Mesendoderm (in vitro differentiated cells): ENCODE measurements around the gene PLEKHG3.

ENCODE experiments used
- DNase-seq: peaks from one replicate; pipeline ENCODE4 v3.0.0; 2013
- H2AK5ac ChIP-seq: 2 replicates; pipeline ENCODE4 v1.6.1; 2013; ENCODE audit warnings: low read length, inconsistent platforms
- H2BK120ac ChIP-seq: 2 replicates; pipeline ENCODE4 v1.6.1; 2013; ENCODE audit warnings: low read depth, mild to moderate bottlenecking, low read length, moderate library complexity, mixed read lengths
- H2BK15ac ChIP-seq: replicated peaks from 2 replicates; pipeline ENCODE4 v1.6.1; 2013; ENCODE audit warnings: low read depth, mild to moderate bottlenecking, moderate library complexity
- H2BK5ac ChIP-seq: 2 replicates; pipeline ENCODE4 v1.6.1; 2013; ENCODE audit warnings: low read length, inconsistent platforms
- H3K18ac ChIP-seq: 2 replicates; pipeline ENCODE4 v1.6.1; 2013; ENCODE audit warnings: mild to moderate bottlenecking, low read length, mixed read lengths
- H3K23ac ChIP-seq: one replicate; pipeline ENCODE4 v1.6.1; 2013; ENCODE audit warnings: low read length
- H3K27ac ChIP-seq: 2 replicates; pipeline ENCODE4 v1.5.1; 2013; ENCODE audit warnings: low read depth, mild to moderate bottlenecking, inconsistent platforms, low read length, moderate library complexity
- H3K27me3 ChIP-seq: 2 replicates; pipeline ENCODE4 v1.6.1; 2013; ENCODE audit warnings: low read length, control low read depth, mild to moderate bottlenecking, inconsistent platforms; ENCODE audit not compliant: insufficient read depth, poor library complexity
- H3K36me3 ChIP-seq: 2 replicates; pipeline ENCODE4 v1.6.1; 2013; ENCODE audit warnings: low read length, inconsistent platforms; ENCODE audit not compliant: control insufficient read depth, insufficient read depth
- H3K4ac ChIP-seq: one replicate; pipeline ENCODE4 v1.6.1; 2013; ENCODE audit warnings: low read depth, mild to moderate bottlenecking, low read length, moderate library complexity
- H3K4me1 ChIP-seq: 2 replicates; pipeline ENCODE4 v1.6.1; 2013; ENCODE audit warnings: low read depth, low read length, inconsistent platforms; ENCODE audit not compliant: control insufficient read depth
- H3K4me2 ChIP-seq: 2 replicates; pipeline ENCODE4 v1.6.1; 2013; ENCODE audit warnings: low read length
- H3K4me3 ChIP-seq: 2 replicates; pipeline ENCODE4 v1.5.1; 2013; ENCODE audit warnings: mild to moderate bottlenecking, low read length
- H3K56ac ChIP-seq: one replicate; pipeline ENCODE4 v1.6.1; 2013; ENCODE audit warnings: low read length
- H3K79me1 ChIP-seq: 2 replicates; pipeline ENCODE4 v1.6.1; 2013; ENCODE audit warnings: low read length, inconsistent platforms
- H3K79me2 ChIP-seq: 2 replicates; pipeline ENCODE4 v1.6.1; 2013; ENCODE audit warnings: mild to moderate bottlenecking, low read length; ENCODE audit not compliant: control insufficient read depth, insufficient read depth
- H3K9ac ChIP-seq: 2 replicates; pipeline ENCODE4 v1.6.1; 2013; ENCODE audit warnings: low read length, inconsistent platforms
- H4K5ac ChIP-seq: one replicate; pipeline ENCODE4 v1.6.1; 2013; ENCODE audit warnings: low read length
- H4K8ac ChIP-seq: one replicate; pipeline ENCODE4 v1.6.1; 2013; ENCODE audit warnings: low read depth, mild to moderate bottlenecking, control low read depth, low read length, moderate library complexity
- WGBS: extraction: QIAGEN DNeasy Blood & Tissue Kit; methylation state at CpG from one replicate; pipeline ENCODE4 v1.1.7; 2013; ENCODE audit warnings: low lambda C conversion rate, missing lambda C conversion rate; ENCODE audit not compliant: insufficient coverage; ENCODE audit errors: extremely low coverage; 5-methylcytosine and 5-hydroxymethylcytosine counted together

PLEKHG3 gene

GRCh38 chr14:64715628-64716412 lies 11.6 kb downstream of the PLEKHG3 start:
- peak overlapping the region; percentile 88 for H3K18ac ChIP-seq
- no CpG with 5 or more reads among the region's 22 CpGs for WGBS
- no peak overlapping the region for H4K8ac ChIP-seq
- peak overlapping the region; percentile 86 for H3K27ac ChIP-seq
- no peaks in the 10 kb centered on the region for H3K36me3 ChIP-seq
- peaks cover 46% of the 10 kb centered on the region for H3K79me2 ChIP-seq
- peak overlapping the region; percentile 78 for H2BK120ac ChIP-seq
- H3K4me1 ChIP-seq = peaks cover 46% of the 10 kb centered on the region
- DNase-seq = peak; percentile 80
- H3K9ac ChIP-seq = peak overlapping the region; percentile 51
- peak overlapping the region; percentile 54 for H2BK5ac ChIP-seq
- no peaks in the 10 kb centered on the region for H3K27me3 ChIP-seq
- H3K4me2 ChIP-seq = peak overlapping the region; percentile 44
- H3K56ac ChIP-seq = peak overlapping the region; percentile 88
- no peak overlapping the region for H3K4me3 ChIP-seq
- no peak overlapping the region for H2BK15ac ChIP-seq
- H4K5ac ChIP-seq = no peak overlapping the region
- no peak overlapping the region for H3K23ac ChIP-seq
- peak overlapping the region; percentile 93 for H3K4ac ChIP-seq
- H3K79me1 ChIP-seq = peaks cover 22% of the 10 kb centered on the region
- no peak overlapping the region for H2AK5ac ChIP-seq

- Histone ChIP-seq H3K9ac (peak overlapping the region; percentile 2), H3K4ac (no peak overlapping the region), H4K8ac (no peak overlapping the region), H3K23ac (no peak overlapping the region), H3K4me2 (no peak overlapping the region), H3K27ac (no peak overlapping the region), H3K36me3 (no peaks in the 10 kb centered on the region), H2BK5ac (no peak overlapping the region), H2AK5ac (peak overlapping the region; percentile 70), H3K27me3 (no peaks in the 10 kb centered on the region), H3K4me1 (peaks cover 54% of the 10 kb centered on the region), H2BK15ac (no peak overlapping the region), H4K5ac (no peak overlapping the region), H3K56ac (peak overlapping the region; percentile 70), H3K79me1 (peaks cover 31% of the 10 kb centered on the region), H3K79me2 (peaks cover 56% of the 10 kb centered on the region), H3K4me3 (no peak overlapping the region), H2BK120ac (no peak overlapping the region), H3K18ac (peak overlapping the region; percentile 7)
- no CpG with 5 or more reads among the region's 6 CpGs for WGBS
- DNase-seq = peak; percentile 23
Observed at GRCh38 chr14:64717870-64718269, 13.6 kb downstream of the PLEKHG3 start.

- Histone ChIP-seq H3K18ac (no peak overlapping the region), H3K27me3 (no peaks in the 10 kb centered on the region), H2BK15ac (no peak overlapping the region), H4K5ac (peak overlapping the region; percentile 54), H3K4ac (no peak overlapping the region), H3K79me2 (peaks cover 60% of the 10 kb centered on the region), H3K23ac (no peak overlapping the region), H3K79me1 (peaks cover 33% of the 10 kb centered on the region), H3K56ac (peak overlapping the region; percentile 70), H3K4me2 (no peak overlapping the region), H3K27ac (no peak overlapping the region), H3K4me1 (peaks cover 55% of the 10 kb centered on the region), H3K4me3 (no peak overlapping the region), H2BK5ac (no peak overlapping the region), H2AK5ac (peak overlapping the region; percentile 34), H3K9ac (peak overlapping the region; percentile 9), H3K36me3 (no peaks in the 10 kb centered on the region), H2BK120ac (no peak overlapping the region), H4K8ac (no peak overlapping the region)
- DNase-seq = peak; percentile 46
- no CpG with 5 or more reads among the region's 7 CpGs for WGBS
Observed at GRCh38 chr14:64718762-64719161, 14.5 kb downstream of the PLEKHG3 start.

- Histone ChIP-seq H3K79me2 (peaks cover 63% of the 10 kb centered on the region), H2BK120ac (no peak overlapping the region), H3K18ac (peak overlapping the region; percentile 22), H4K8ac (no peak overlapping the region), H3K79me1 (peaks cover 38% of the 10 kb centered on the region), H3K9ac (no peak overlapping the region), H3K27ac (no peak overlapping the region), H3K23ac (no peak overlapping the region), H3K4me1 (peaks cover 62% of the 10 kb centered on the region), H2BK5ac (no peak overlapping the region), H4K5ac (no peak overlapping the region), H3K4me2 (no peak overlapping the region), H2BK15ac (no peak overlapping the region), H3K4ac (no peak overlapping the region), H3K36me3 (no peaks in the 10 kb centered on the region), H3K56ac (no peak overlapping the region), H3K4me3 (no peak overlapping the region), H2AK5ac (no peak overlapping the region), H3K27me3 (no peaks in the 10 kb centered on the region)
- WGBS = no CpG with 5 or more reads among the region's 7 CpGs
- DNase-seq = peak; percentile 10
Observed at GRCh38 chr14:64719601-64720000, 15.4 kb downstream of the PLEKHG3 start.

- Histone ChIP-seq H3K9ac (no peak overlapping the region), H3K4me2 (no peak overlapping the region), H2BK120ac (no peak overlapping the region), H3K56ac (no peak overlapping the region), H3K4ac (no peak overlapping the region), H3K79me2 (peaks cover 62% of the 10 kb centered on the region), H2BK15ac (no peak overlapping the region), H2AK5ac (no peak overlapping the region), H3K4me1 (peaks cover 61% of the 10 kb centered on the region), H2BK5ac (no peak overlapping the region), H4K8ac (no peak overlapping the region), H3K27me3 (no peaks in the 10 kb centered on the region), H3K23ac (no peak overlapping the region), H3K79me1 (peaks cover 38% of the 10 kb centered on the region), H4K5ac (no peak overlapping the region), H3K4me3 (no peak overlapping the region), H3K36me3 (no peaks in the 10 kb centered on the region), H3K27ac (no peak overlapping the region), H3K18ac (no peak overlapping the region)
- WGBS = no CpG with 5 or more reads among the region's 7 CpGs
- DNase-seq = peak; percentile 83
Observed at GRCh38 chr14:64720131-64720576, 15.9 kb downstream of the PLEKHG3 start.
